ENCODE data around the gene DCBLD2. TPM values are rescaled to one million over a fixed set of nuclear protein-coding genes. Genes with fewer than 3 reads are reported as not detected.

The DCBLD2 gene
- total and polyA plus RNA-seq, 2 donors (not counting 3 experiments of a cell fraction or from before 2014, with no cell fraction given): 28.7 to 77.3 TPM

DNA sequence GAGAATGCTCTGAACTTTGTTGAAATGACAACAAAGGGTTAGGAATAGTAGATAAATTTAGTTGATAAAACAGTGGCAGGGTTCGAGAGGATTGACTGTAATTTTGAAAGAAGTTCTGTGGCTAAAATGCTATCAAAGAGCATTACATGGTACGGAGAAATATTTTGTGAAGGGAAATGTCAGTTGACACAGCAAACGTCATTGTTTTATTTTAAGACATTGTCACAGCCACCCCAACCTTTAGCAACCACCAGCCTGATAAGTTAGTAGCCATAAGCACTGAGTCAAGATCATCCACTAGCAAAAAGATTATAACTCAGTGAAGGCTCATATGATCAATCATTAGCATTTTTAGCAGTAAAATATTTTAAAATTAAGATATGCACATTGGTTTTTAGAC lies 147.0 kb downstream of the DCBLD2 start:
- no peak for TF ChIP-seq POLR2A (IDR thresholded peaks at IDR 0.05; ENCODE audit: low read depth, low read length)
- TF ChIP-seq, protein P1, sequence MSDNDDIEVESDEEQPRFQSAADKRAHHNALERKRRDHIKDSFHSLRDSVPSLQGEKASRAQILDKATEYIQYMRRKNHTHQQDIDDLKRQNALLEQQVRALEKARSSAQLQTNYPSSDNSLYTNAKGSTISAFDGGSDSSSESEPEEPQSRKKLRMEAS (IDR thresholded peaks at IDR 0.05; ENCODE audit: insufficient read depth, insufficient read length): no peak
- no peak for TF ChIP-seq POLR2AphosphoS5 (IDR thresholded peaks at IDR 0.05; ENCODE audit: insufficient read depth, low read depth, low read length)
- TF ChIP-seq MYC (IDR thresholded peaks at IDR 0.05; ENCODE audit: low read depth, low read length): no peak
- H3K36me3 ChIP-seq (ENCODE audit: control insufficient read depth in 2 of 2, extremely low read depth in 1 of 2, insufficient read depth in 2 of 2, low read length in 2 of 2): no peaks in the 10 kb centered on the region
- peaks cover 5% of the 10 kb centered on the region for H3K4me1 ChIP-seq (ENCODE audit: control insufficient read depth, extremely low read depth, insufficient read depth, low read length)
- H3K9ac ChIP-seq (replicated peaks; ENCODE audit: extremely low read depth, insufficient read depth, low read length): no peak overlapping the region
- no peaks in the 10 kb centered on the region for H3K9me3 ChIP-seq (replicated peaks; ENCODE audit: control insufficient read depth, insufficient read depth, low read length)
- H3K4me2 ChIP-seq (ENCODE audit: insufficient read depth, low read length): no peak overlapping the region
- H3K79me2 ChIP-seq (ENCODE audit: control insufficient read depth, insufficient read depth, low read length): peaks cover 23% of the 10 kb centered on the region
- BruUV-seq (replicated peaks): no TSS peak
- FAIRE-seq (no peak), DNase-seq (ENCODE audit: low read depth, low spot score) (no peak)
- H4K20me1 ChIP-seq (replicated peaks; ENCODE audit: control insufficient read depth, extremely low read depth, insufficient read depth, low read length): no peaks in the 10 kb centered on the region
- ChIA-PET POLR2A (no interaction called here), CTCF (interaction anchor here (1.6 kb wide), 1 partner anchor 14 kb away, joined by 5 read pairs; no protein-coding TSS in a partner anchor)
- H3K27me3 ChIP-seq (ENCODE audit: control insufficient read depth in 2 of 2, insufficient read depth in 2 of 2, low read length in 2 of 2): no peaks in the 10 kb centered on the region
- no peak overlapping the region for H2AFZ ChIP-seq (ENCODE audit: low read depth, low read length)
- dilution Hi-C loops (cut with MboI; ENCODE audit: extremely low pct_ligation_motif_present, low sequenced_read_pairs) (no loop called here), intact Hi-C loops (cut with micrococcal nuclease) (no loop called here)
- H3K9me1 ChIP-seq (replicated peaks; ENCODE audit: control insufficient read depth, extremely low read depth, insufficient read depth, low read length): no peaks in the 10 kb centered on the region
- no peak overlapping the region for H3K27ac ChIP-seq (ENCODE audit: insufficient read depth, low read depth, low read length)
- H3K4me3 ChIP-seq (replicated peaks in 1 of 3; ENCODE audit: insufficient read depth in 1 of 3, low read depth in 1 of 3, low read length in 3 of 3): no peak overlapping the region

DNA sequence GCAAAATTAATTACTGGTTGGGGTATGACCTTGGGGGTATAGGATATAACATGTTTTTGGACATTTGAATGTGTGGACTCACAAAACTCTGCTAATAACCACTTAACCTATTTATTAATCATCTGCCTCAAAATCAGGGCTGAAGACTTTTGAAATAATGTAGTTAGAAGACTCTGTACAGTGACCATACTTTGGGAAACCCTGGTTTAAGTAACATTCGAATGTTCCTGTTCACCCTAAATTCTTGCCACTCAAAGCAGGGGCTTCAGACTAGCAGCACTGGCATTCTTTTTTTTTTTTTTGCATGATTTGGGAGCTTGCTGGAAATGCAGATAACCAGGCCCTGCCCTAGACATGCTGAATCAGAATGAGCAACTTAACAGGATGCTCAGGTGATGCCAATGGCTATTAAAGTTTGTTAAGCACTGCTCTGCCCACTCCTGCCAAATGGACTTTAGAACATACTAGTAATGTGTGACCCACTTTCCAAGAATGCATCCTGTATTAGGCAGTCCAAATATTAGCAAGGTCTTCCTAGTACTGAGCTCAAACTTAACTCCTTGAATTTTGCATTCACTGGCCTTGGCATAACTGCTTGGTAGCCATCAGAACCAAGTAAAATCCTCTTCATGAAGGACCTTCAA lies 151.1 kb downstream of the DCBLD2 start:
- no peaks in the 10 kb centered on the region for H3K9me3 ChIP-seq (replicated peaks; ENCODE audit: control insufficient read depth, insufficient read depth, low read length)
- dilution Hi-C loops (cut with MboI; ENCODE audit: extremely low pct_ligation_motif_present, low sequenced_read_pairs): no loop called here
- no peaks in the 10 kb centered on the region for H3K27me3 ChIP-seq (ENCODE audit: control insufficient read depth in 2 of 2, insufficient read depth in 2 of 2, low read length in 2 of 2)
- no peaks in the 10 kb centered on the region for H3K36me3 ChIP-seq (ENCODE audit: control insufficient read depth in 2 of 2, extremely low read depth in 1 of 2, insufficient read depth in 2 of 2, low read length in 2 of 2)
- H3K9ac ChIP-seq (replicated peaks; ENCODE audit: extremely low read depth, insufficient read depth, low read length): no peak overlapping the region
- H3K79me2 ChIP-seq (ENCODE audit: control insufficient read depth, insufficient read depth, low read length): peaks cover 31% of the 10 kb centered on the region
- intact Hi-C loops (cut with micrococcal nuclease): no loop called here
- DNase-seq (ENCODE audit: low read depth, low spot score) (no peak), FAIRE-seq (no peak)
- no TSS peak for BruUV-seq (replicated peaks)
- H3K4me2 ChIP-seq (ENCODE audit: insufficient read depth, low read length): no peak overlapping the region
- no peak overlapping the region for H3K4me3 ChIP-seq (replicated peaks in 1 of 3; ENCODE audit: insufficient read depth in 1 of 3, low read depth in 1 of 3, low read length in 3 of 3)
- H2AFZ ChIP-seq (ENCODE audit: low read depth, low read length): no peak overlapping the region
- TF ChIP-seq JUN (IDR thresholded peaks at IDR 0.05; ENCODE audit: borderline replicate concordance, insufficient read depth, insufficient read length, low read depth) (no peak), FOS (IDR thresholded peaks at IDR 0.05; ENCODE audit: borderline replicate concordance, insufficient read depth, low read length) (no peak), EZH2 (IDR thresholded peaks at IDR 0.05; ENCODE audit: borderline replicate concordance, low read depth, low read length, severe bottlenecking) (no peak), GATA2 (IDR thresholded peaks at IDR 0.05; ENCODE audit: insufficient read depth, insufficient read length, low read depth, low read length) (no peak), POLR2A (IDR thresholded peaks at IDR 0.05; ENCODE audit: low read depth, low read length) (no peak), POLR2AphosphoS5 (IDR thresholded peaks at IDR 0.05; ENCODE audit: insufficient read depth, low read depth, low read length) (no peak), MYC (IDR thresholded peaks at IDR 0.05; ENCODE audit: low read depth, low read length) (no peak)
- TF ChIP-seq, protein P2, sequence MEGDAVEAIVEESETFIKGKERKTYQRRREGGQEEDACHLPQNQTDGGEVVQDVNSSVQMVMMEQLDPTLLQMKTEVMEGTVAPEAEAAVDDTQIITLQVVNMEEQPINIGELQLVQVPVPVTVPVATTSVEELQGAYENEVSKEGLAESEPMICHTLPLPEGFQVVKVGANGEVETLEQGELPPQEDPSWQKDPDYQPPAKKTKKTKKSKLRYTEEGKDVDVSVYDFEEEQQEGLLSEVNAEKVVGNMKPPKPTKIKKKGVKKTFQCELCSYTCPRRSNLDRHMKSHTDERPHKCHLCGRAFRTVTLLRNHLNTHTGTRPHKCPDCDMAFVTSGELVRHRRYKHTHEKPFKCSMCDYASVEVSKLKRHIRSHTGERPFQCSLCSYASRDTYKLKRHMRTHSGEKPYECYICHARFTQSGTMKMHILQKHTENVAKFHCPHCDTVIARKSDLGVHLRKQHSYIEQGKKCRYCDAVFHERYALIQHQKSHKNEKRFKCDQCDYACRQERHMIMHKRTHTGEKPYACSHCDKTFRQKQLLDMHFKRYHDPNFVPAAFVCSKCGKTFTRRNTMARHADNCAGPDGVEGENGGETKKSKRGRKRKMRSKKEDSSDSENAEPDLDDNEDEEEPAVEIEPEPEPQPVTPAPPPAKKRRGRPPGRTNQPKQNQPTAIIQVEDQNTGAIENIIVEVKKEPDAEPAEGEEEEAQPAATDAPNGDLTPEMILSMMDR (IDR thresholded peaks at IDR 0.05; ENCODE audit: extremely low read depth in 1 of 2, insufficient read depth in 1 of 2, low read depth in 1 of 2, low read length in 2 of 2): no peak
- TF ChIP-seq, protein P1 (IDR thresholded peaks at IDR 0.05; ENCODE audit: insufficient read depth, insufficient read length): no peak
- peaks cover 10% of the 10 kb centered on the region for H3K4me1 ChIP-seq (ENCODE audit: control insufficient read depth, extremely low read depth, insufficient read depth, low read length)
- H3K9me1 ChIP-seq (replicated peaks; ENCODE audit: control insufficient read depth, extremely low read depth, insufficient read depth, low read length): no peaks in the 10 kb centered on the region
- ChIA-PET CTCF (interaction anchor here (0.7 to 1.2 kb wide), 3 partner anchors 9 to 148 kb away, joined by 3 read pairs; no protein-coding TSS in a partner anchor), POLR2A (no interaction called here)
- H3K27ac ChIP-seq (ENCODE audit: insufficient read depth, low read depth, low read length): no peak overlapping the region
- no peaks in the 10 kb centered on the region for H4K20me1 ChIP-seq (replicated peaks; ENCODE audit: control insufficient read depth, extremely low read depth, insufficient read depth, low read length)
